HG03354 (cell line): ENCODE measurements around the gene XRN2.
A peak's percentile ranks its signal among the peaks of the same experiment; 100 is the strongest.

Experiments used
- ATAC-seq: cut with Tn5 transposase; IDR thresholded peaks from one replicate; pipeline ENCODE4 v1.9.1; 2021; ENCODE audit warnings: mild to moderate bottlenecking; ENCODE audit not compliant: unreplicated experiment, poor library complexity, severe bottlenecking

The XRN2 gene

GRCh38 chr20:21294755-21295154 is 8.4 kb upstream of the XRN2 start:
- no peak for ATAC-seq

GRCh38 chr20:21301940-21302663 is 1.0 kb upstream of the XRN2 start:
- no peak for ATAC-seq

DNA sequence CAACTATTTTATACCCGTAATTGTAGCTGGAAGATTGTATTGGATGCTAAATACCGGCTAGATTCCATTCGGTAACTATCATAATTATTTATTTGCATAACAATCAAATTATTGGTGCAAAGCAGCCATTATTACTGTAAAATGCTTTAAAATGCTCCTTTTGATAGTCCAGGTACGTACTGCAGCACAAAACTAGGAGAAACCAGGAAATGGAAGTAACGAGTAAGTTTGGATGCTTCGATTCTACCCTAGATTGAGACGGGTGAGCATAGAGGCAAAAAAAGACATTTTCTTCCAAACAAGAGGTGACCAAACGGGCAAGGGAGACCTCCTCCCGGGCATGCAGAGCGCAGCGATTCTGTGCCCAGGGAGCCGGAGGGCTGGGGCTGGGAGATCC is 469 bp upstream of the XRN2 start:
- peak; percentile 31 for ATAC-seq

GRCh38 chr20:21303872-21304586 is 898 bp downstream of the XRN2 start:
- ATAC-seq = peak; percentile 17

DNA sequence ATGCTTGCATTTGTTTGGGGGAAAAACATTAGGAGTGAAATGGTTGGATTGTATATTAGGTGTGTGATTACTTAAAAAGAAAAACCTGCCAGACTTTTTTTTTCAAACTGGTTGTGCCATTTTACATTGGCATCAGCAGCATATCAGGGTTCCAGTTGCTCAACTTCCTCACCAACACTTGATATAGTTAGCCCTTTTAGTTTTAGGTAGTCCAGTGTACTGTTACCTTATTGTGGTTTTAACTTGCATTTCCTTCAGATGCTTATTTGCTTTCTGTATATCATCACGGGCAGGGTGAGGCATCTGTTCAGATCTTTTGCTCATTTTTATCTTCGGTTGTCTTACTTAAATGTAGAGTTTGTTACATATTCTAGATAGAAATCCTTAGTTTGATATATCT is 5.2 kb downstream of the XRN2 start:
- no peak for ATAC-seq

DNA sequence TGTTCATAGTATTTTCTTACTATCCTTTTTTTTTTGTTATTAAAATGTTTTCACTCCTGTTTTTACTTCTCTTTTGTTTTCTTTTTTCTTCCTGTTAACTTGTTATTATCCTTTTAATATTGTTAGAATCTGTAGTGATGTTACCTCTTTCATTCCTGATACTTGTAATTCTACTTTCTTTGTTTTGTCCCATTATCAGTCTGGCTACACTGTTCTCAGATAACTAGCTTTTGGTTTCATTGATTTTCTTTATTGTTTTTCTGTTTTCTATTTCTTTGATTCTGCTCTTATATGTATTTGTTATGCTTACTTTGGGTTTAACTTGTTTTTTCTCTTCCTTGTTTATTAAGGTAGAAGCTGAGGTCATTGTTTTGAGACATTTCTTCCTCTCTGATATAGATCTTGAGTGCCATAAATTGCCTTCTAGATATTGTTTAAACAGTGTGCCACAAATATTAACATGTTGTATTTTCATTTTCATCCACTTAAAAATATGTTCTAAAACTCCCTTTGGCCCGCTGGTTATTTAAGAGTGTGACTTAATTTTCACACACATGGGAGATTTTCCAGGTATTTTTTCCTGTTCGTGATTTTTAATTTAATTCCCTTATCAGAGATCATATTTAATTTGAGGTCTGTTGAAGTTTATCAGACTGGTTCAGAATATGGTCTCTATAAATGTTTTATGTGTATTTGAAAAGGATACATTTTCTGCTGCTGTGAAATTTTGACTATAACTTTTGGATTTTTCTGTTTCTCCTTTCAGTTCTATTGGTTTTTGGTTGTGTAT is 6.7 kb downstream of the XRN2 start:
- ATAC-seq = no peak

- no peak for ATAC-seq
Measured at GRCh38 chr20:21312813-21313474, 9.8 kb downstream of the XRN2 start.

DNA sequence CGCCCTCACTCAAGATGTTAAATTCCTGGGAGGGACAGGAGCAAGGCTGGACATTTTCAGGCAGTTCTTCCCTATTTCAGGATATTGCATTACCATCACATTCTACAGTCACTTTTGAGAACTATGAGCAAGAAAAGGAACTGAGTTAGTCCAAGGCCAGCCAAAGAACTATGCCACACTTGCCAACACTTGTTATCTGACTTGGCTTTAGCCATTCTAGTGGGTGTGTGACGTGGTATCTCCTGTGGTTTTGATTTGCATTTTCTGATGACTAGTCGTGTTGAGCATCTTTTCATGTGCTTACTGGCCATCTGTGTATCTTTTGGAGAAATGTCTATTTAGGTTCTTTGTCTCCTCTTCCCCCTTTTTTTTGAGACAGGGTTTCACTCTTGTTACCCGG is 12.0 kb downstream of the XRN2 start:
- ATAC-seq = no peak

GRCh38 chr20:21322083-21322710 is 19.1 kb downstream of the XRN2 start:
- ATAC-seq = no peak

GRCh38 chr20:21322921-21323331 is 19.8 kb downstream of the XRN2 start:
- ATAC-seq = no peak

DNA sequence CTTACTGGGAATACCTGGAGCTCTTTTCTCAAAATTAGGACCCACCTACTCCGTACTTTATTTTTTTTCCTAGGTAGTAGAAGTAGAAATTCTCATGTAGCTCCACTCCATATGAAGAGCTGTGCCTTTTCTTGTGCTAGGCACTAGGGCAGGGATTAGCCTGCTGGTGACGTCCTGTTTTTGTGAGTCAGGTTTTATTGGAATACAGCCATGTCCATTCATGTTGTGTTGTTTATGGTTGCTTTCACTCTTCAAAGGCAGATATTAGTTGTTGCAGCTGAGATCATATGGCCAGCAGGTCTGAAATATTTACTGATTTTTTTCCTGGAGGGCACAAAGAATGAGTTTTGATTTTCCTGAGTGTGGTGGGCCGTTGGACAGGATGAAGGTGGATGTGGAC is 20.5 kb downstream of the XRN2 start:
- no peak for ATAC-seq

DNA sequence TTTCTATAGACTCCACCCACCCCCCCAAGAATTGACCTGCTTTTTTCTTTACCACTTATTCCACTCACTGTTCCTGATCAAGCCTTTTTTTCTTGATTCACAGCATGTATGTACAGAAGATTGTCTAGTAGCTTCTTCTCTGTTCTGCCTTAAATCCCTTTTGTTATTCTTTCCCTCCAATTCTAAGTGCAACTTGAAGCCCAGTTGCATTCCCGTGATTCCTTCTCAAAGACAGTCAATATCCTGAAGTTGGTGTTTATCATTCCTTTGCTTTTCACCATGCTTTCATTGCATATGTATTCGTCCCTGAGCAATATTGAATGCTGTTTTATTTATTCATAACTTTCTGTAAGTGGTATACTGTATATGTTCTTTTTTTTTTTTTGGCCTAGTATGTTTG is 21.0 kb downstream of the XRN2 start:
- ATAC-seq = no peak

DNA sequence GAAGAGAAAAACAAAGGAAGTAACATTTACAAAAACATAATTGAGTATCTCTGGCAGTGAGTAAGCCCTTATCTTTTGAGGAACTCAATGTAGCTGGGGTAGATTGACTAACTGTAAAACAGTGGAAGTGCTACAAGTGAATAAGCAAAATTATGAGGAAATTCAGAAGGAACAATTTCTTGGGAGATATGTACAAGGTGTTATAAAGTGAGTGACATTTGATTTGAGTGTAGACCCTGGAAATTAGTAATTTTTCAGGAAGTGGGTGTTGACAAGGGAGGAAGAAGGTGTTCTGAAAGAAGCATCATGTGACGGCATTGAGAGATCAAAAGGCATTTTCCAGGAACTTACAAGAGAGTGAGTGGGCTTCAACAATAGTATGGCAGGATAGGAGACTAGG is 22.2 kb downstream of the XRN2 start:
- no peak for ATAC-seq

DNA sequence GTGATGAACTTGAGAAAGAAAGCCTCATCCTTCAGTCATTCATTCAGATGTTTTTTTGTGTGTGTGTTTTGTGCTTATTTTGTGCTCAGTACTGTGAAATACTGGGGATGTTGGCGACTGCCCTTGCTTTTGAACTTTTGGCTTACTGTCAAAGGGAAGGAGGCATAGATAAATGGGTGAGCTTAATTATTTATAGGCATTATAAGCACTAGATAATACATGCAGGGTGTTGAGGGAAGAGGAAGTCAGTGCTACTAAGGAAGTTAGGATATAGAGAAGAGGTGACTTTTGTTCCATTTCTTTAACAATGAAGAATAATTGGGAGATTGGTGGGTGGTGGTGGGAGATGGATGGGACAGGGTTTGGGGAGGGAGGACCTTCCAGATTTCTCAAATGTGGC is 23.6 kb downstream of the XRN2 start:
- ATAC-seq = no peak

DNA sequence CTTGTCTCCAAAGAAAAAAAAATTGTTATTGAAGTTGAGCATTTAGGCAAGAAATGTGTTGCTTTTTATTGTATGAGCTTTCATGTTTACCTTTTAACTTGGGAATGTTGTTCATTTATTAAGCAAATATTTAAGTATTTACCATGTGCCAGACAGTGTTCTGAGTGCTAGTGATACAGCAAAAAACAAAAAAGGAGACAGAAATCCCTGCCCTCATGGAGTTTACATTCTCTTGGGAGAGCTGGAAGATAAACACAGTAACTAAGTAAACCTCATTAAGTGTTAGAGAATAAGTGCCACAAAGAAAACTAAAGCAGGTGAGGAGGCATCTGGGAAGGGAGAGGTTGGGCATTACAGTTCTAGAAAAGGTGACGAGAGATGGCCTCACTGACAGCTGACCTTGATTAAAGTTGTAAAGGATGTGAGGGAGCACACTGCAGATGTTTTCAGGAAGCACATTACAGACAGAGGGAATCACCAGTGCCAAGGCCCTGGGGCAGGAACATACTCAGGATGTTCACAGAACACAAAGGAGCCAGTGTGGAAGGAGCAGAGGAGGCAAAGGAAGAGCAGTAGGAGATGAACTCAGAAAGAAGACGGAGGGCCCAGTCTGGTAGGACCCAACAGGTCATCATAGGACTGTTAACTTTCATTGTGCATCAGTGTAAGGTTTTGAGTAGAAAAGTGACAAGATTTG is 33.5 kb downstream of the XRN2 start:
- no peak for ATAC-seq

DNA sequence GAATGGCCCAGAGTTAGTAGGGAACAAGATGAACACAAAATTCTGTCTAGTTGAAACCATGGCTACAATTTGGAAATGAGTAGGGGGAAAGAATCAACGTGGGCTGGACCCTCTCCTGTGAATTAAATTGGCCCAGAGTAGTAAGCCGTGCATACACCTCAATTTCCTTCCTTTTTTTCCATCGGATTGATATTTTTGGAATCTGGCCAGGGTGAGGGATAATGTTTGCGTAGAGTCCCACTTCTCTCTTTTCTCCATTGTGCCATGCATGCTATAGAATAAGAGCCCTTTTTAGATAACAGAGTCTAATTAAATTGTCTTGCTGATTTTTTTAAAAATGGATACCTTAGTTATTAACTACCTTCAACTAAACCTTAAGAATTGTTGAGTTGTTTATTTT is 35.2 kb downstream of the XRN2 start:
- no peak for ATAC-seq

DNA sequence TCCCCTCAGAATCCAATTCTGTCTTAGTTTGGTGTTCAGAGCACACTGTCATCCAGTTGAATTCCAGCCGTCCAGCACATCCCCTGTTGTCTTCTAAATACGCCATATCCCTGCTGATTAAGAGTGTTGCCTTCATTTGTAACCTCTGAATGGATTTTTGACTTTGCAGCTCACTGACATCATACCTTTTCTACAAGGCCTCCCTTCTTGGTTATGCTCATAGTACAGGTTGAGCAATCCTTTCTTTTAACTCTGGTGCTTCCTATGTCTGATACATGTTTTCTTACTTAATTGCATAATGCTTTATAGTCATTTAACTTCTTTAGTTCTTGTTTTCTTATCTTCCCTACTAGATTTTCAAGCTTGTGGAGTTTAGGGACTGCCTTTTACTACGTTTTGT is 36.4 kb downstream of the XRN2 start:
- no peak for ATAC-seq

DNA sequence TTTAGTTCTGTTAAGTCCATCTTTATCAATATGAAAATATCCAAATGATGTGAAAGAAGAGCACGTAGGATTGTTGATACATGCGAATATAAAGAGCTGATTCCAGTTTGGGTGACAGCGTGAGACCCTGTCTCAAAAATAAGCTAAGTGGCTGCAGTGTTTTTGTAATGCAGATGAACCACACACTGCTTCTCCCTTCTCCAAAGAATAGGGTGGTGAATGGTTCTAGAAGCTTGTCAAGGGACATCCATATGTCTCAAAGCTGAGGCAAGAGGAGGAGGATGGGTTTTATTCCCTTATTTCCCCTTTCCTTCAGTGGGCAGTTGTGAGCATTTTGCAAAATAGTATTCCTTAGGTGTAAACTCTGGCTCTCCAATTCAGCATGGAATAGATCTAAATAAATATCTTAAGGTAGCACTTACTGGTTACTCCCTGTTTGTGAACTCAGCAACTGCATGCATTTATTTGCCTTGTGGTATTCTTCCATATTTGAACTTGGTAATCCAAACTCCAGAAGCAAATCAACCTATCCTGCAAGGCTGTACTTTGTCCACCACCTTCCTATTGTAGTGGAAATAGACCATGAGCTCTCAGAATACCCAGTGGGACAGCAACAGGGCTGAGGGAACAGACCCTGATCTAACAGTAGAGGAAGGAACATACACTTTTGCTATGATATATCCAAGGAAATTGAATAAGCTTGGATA is 38.0 kb downstream of the XRN2 start:
- no peak for ATAC-seq
